Ascending aorta (tissue), 2 donors: ENCODE measurements around the gene RAD21L1. TPM values are rescaled to one million over a fixed set of nuclear protein-coding genes. Genes with fewer than 3 reads are reported as not detected.

Source experiments
- DNase-seq, 2 donors: peaks; one replicate each; pipeline ENCODE4 v3.0.0-alpha.2; 2019; ENCODE audit warnings: low spot score in 2 of 2
- H3K27ac ChIP-seq, 2 donors: fragments of 200-600 bp; sonication (generic); one replicate each; pipeline ENCODE4 v1.5.1; 2016 to 2017; ENCODE audit warnings: mild to moderate bottlenecking in 1 of 2
- H3K27me3 ChIP-seq: fragments of 200-600 bp; sonication (generic); one replicate; pipeline ENCODE4 v1.5.1; 2017
- H3K36me3 ChIP-seq, 2 donors: fragments of 200-600 bp; sonication (generic); one replicate each; pipeline ENCODE4 v1.5.1; 2016
- H3K4me1 ChIP-seq, 2 donors: fragments of 200-600 bp; sonication (generic); one replicate each; pipeline ENCODE4 v1.5.1; 2016 to 2017; ENCODE audit warnings: mild to moderate bottlenecking in 1 of 2
- H3K4me3 ChIP-seq, 2 donors: fragments of 200-600 bp; sonication (generic); one replicate each; pipeline ENCODE4 v1.5.1; 2016 to 2017; ENCODE audit warnings: mild to moderate bottlenecking in 1 of 2
- H3K9me3 ChIP-seq, 2 donors: fragments of 200-600 bp; sonication (generic); one replicate each; pipeline ENCODE4 v1.5.1; 2016
- intact Hi-C: fragments of 100-400 bp; cut with DNase I; formaldehyde crosslinking; loops from one replicate; pipeline ENCODE4 v1.15.1; 2023
- total RNA-seq: library from RNA; depleted of rRNA; stranded (reverse); fragments of >200 nt; gene quantifications from one replicate; pipeline ENCODE4 v1.1.0, GENCODE V29; 2016
- TF ChIP-seq, protein P1 (sequence below), 3 experiments: fragments of 200-600 bp in 2 of 3; fragments of 450-650 bp in 1 of 3; sonication (generic) in 2 of 3; IDR thresholded peaks; one replicate each; pipeline ENCODE4 v1.5.1; 2016 to 2019; ENCODE audit warnings: antibody characterized with exemption in 3 of 3, mild to moderate bottlenecking in 1 of 3, moderate library complexity in 1 of 3

Gene RAD21L1
- total RNA-seq, 1 donor from 2014 or later, result not detected

DNA sequence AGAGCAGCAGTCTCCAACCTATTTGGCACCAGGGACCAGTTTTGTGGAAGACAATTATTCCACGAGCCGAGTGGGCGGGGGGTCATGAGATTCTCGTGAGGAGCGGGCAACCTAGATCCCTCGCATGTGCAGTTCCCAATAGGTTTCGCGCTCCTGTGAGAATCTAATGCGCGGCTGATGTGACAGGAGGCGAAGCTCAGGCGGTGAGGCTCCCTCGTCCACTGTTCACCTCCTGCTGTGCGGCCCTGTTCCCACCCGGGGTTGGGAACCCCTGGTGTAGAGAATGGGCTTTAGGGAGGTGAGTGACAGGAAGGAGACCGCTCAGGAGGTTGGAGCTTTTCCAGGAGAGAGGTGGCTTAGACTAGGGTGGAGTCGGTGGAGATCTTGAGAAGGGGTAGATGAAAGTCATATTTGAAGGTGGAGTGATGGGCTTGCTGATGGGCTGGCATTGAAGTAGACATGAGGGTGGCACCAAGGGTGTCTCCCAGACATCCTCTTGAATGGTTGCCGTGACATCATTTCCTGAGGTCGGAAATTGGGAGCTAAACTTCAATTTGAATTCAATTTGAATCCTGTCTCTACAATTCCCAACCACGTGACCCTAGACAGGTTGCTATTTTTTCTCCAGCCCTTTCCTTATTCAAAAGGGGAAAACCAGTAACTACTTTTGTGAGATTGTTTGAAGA is 1.5 kb upstream of the RAD21L1 start:
- peaks cover 5 to 6% of the 10 kb centered on the region in 2 donors for H3K4me1 ChIP-seq
- no peak overlapping the region for H3K27ac ChIP-seq
- DNase-seq, result no peak
- TF ChIP-seq, protein P1, sequence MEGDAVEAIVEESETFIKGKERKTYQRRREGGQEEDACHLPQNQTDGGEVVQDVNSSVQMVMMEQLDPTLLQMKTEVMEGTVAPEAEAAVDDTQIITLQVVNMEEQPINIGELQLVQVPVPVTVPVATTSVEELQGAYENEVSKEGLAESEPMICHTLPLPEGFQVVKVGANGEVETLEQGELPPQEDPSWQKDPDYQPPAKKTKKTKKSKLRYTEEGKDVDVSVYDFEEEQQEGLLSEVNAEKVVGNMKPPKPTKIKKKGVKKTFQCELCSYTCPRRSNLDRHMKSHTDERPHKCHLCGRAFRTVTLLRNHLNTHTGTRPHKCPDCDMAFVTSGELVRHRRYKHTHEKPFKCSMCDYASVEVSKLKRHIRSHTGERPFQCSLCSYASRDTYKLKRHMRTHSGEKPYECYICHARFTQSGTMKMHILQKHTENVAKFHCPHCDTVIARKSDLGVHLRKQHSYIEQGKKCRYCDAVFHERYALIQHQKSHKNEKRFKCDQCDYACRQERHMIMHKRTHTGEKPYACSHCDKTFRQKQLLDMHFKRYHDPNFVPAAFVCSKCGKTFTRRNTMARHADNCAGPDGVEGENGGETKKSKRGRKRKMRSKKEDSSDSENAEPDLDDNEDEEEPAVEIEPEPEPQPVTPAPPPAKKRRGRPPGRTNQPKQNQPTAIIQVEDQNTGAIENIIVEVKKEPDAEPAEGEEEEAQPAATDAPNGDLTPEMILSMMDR (IDR thresholded peaks at IDR 0.05), result no peak
- intact Hi-C loops, result no loop called here
- H3K9me3 ChIP-seq, result no peaks in the 10 kb centered on the region
- peaks cover 5% of the 10 kb centered on the region for H3K27me3 ChIP-seq
- no peak overlapping the region for H3K4me3 ChIP-seq
- no peaks in the 10 kb centered on the region for H3K36me3 ChIP-seq

DNA sequence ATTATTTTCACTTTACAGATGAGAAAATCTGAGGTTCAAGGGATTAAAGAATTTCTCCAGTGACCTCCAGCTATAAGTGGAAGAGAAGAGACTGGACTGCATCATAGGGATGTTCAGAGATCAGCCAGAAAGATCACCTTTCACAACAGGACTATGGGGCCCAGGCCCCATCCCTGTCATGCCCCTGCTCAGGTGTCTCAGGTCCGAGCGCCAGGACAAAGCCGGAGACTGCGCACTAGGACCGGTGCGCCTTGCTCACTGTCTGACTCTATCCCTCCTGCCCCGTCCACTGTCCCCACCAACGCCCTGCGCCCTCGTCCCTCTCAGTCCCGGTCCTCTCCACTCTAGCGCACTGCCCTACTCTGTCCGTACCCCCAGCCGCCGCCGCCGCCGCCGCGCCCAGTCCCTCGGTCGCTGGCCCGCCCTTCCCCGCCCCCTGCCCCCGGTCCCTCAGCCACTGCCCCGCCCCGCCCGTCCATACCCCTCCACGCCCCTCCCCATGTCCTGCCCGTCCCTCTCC is 521 bp upstream of the RAD21L1 start:
- Histone ChIP-seq H3K27ac (no peak overlapping the region), H3K9me3 (no peaks in the 10 kb centered on the region), H3K4me3 (peak overlapping the region; percentile 33 to 80), H3K36me3 (no peaks in the 10 kb centered on the region), H3K4me1 (peaks cover 5 to 6% of the 10 kb centered on the region in 2 donors), H3K27me3 (peaks cover 5% of the 10 kb centered on the region)
- TF ChIP-seq, protein P1 (IDR thresholded peaks at IDR 0.05), result no peak
- intact Hi-C loops, result no loop called here
- no peak for DNase-seq

DNA sequence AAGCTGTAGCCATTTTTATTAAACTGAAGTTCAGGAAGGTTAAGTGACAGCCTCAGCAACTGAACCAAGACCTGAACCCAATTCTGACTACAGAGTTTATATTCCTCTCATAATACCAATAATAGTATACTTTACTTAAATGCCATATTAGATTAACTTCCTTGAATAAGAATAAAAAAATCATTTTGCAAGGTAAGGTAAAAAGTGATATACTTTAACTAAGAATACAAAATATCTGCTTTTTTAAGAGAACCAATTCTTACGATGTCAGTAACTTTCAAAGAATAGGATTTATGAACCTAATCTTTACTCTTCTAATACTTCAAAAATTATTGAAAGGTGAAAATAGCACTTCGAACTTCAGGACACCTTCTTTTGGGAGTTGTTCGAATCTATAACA is 3.7 kb downstream of the RAD21L1 start:
- H3K36me3 ChIP-seq, result no peaks in the 10 kb centered on the region
- H3K4me1 ChIP-seq, result peaks cover 5 to 6% of the 10 kb centered on the region in 2 donors
- H3K9me3 ChIP-seq, result no peaks in the 10 kb centered on the region
- intact Hi-C loops, result no loop called here
- no peak overlapping the region for H3K27ac ChIP-seq
- no peak overlapping the region for H3K4me3 ChIP-seq
- DNase-seq, result no peak
- H3K27me3 ChIP-seq, result peaks cover 5% of the 10 kb centered on the region
- TF ChIP-seq, protein P1 (IDR thresholded peaks at IDR 0.05), result no peak

DNA sequence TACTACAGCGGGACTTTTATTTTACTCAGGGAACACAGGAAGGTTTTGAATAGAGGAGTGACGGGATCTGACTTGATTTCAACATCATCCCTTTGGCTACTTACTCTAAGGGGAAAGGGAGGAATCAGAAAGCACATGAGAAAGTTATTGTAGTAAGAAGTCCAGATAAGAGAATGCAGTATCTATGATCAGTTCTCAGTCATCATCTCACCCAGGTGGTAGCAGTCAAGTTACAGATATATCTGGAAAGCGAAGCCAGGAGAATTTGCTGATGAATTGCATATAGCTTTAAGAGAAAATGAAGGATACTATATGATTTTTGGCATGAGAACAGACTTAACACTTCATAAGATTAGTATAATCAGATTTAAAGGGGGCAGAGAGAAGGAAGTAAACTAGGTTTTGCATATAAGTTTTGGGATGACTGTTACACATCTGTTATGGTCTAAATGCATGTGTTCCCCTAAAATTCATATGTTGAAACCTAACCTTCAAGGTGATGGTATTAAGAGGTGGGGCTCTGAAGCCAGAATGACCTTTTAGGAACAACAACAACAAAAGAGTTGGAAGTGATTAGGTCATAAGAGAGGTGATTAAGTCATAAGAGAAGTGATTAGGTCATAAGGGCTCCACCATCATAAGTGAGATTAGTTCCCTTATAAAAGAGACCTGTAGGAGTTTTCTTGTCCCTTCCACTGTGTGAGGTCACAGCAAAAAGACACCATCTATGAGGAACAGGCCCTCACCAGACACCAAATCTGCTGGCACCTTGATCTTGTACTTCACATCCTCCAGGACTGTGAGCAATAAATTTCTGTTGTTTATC is 6.7 kb downstream of the RAD21L1 start:
- H3K27me3 ChIP-seq, result peaks cover 5% of the 10 kb centered on the region
- intact Hi-C loops, result no loop called here
- no peak overlapping the region for H3K4me3 ChIP-seq

DNA sequence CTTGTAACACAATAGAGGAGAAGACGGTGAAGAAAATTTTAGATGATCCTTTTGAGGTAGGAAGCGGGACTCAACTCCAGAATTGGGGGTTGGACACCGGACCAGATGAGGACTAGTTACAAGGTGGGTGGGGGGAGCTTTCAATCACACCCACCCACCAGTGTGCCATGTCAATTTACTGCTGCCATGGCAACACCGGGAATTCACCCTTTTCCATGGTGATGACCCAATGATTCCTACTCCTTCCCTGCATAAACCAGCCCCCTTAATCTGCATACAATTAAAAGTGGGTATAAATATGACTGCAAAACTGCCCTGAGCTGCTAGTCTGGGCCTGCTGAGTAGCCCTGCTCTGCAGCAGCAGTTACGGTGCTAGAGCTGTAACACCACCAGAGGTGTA is 14.7 kb downstream of the RAD21L1 start:
- Histone ChIP-seq H3K36me3 (no peaks in the 10 kb centered on the region), H3K4me1 (no peaks in the 10 kb centered on the region), H3K9me3 (no peaks in the 10 kb centered on the region), H3K27ac (no peak overlapping the region), H3K27me3 (no peaks in the 10 kb centered on the region), H3K4me3 (no peak overlapping the region)
- no peak for DNase-seq
- TF ChIP-seq, protein P1 (IDR thresholded peaks at IDR 0.05), result no peak
- intact Hi-C loops, result no loop called here

More for the DNA sequence above, 6.7 kb downstream of the RAD21L1 start:
- DNase-seq, result no peak
- H3K36me3 ChIP-seq, result no peaks in the 10 kb centered on the region
- TF ChIP-seq, protein P1 (IDR thresholded peaks at IDR 0.05), result no peak
- no peak overlapping the region for H3K27ac ChIP-seq
- H3K9me3 ChIP-seq, result no peaks in the 10 kb centered on the region
- H3K4me1 ChIP-seq, result no peaks in the 10 kb centered on the region
